ENCODE data around the gene TRAM2. TPM values are rescaled to one million over a fixed set of nuclear protein-coding genes. Genes with fewer than 3 reads are reported as not detected.

Gene TRAM2
- total and polyA plus RNA-seq, 2 of the 4 experiments (the other 2 are of a cell fraction), result 77.2 to 95.7 TPM

GRCh38 chr6:52587001-52587400, 10.1 kb upstream of the TRAM2 start:
- no peak overlapping the region for H3K4me3 ChIP-seq (ENCODE audit: insufficient read depth, low read depth, low read length)
- no peak overlapping the region for H3K9ac ChIP-seq (ENCODE audit: low read depth, low read length)
- no peak overlapping the region for H4K91ac ChIP-seq (ENCODE audit: insufficient read depth, low read depth, low read length)
- no TSS peak for BruUV-seq (replicated peaks)
- H3K4me2 ChIP-seq (ENCODE audit: low read depth, low read length), result no peak overlapping the region
- no peak overlapping the region for H3K23ac ChIP-seq (ENCODE audit: low read depth, low read length)
- no peaks in the 10 kb centered on the region for H4K20me1 ChIP-seq (ENCODE audit: insufficient read depth, low read length)
- no peak overlapping the region for H2BK5ac ChIP-seq (ENCODE audit: low read depth, low read length, poor library complexity, severe bottlenecking)
- no peaks in the 10 kb centered on the region; a peak in 1 of 4 replicates for H3K79me1 ChIP-seq (ENCODE audit: low read depth in 1 of 2, low read length in 2 of 2)
- in situ Hi-C loops (cut with MboI; ENCODE audit: low sequenced_read_pairs), result no loop called here
- no peak overlapping the region for H4K5ac ChIP-seq (ENCODE audit: low read depth, low read length)
- ChIA-PET CTCF (no interaction called here), POLR2A (ENCODE audit: unreplicated experiment) (no interaction called here)
- DNase-seq, result no peak
- no peak for ATAC-seq (ENCODE audit: low read depth)
- no peak overlapping the region for H4K8ac ChIP-seq (ENCODE audit: low read depth in 2 of 2, low read length in 2 of 2)
- no peak for TF ChIP-seq POLR2A (IDR thresholded peaks at IDR 0.05; ENCODE audit: low read depth, low read length)
- no peak for TF ChIP-seq CEBPB (IDR thresholded peaks at IDR 0.05; ENCODE audit: low read depth, low read length)
- TF ChIP-seq SMC3 (IDR thresholded peaks at IDR 0.05; ENCODE audit: low read depth, low read length), result no peak
- TF ChIP-seq RAD21 (IDR thresholded peaks at IDR 0.05; ENCODE audit: low read length), result no peak
- TF ChIP-seq ELK1 (IDR thresholded peaks at IDR 0.05; ENCODE audit: borderline replicate concordance, low read depth, low read length), result no peak
- TF ChIP-seq CHD1 (IDR thresholded peaks at IDR 0.05; ENCODE audit: low read depth, low read length), result no peak
- TF ChIP-seq RFX5 (IDR thresholded peaks at IDR 0.05; ENCODE audit: low read depth, low read length), result no peak
- TF ChIP-seq FOS (IDR thresholded peaks at IDR 0.05; ENCODE audit: low read depth, low read length), result no peak
- no peak for TF ChIP-seq CTCF (conservative IDR thresholded peaks at IDR 0.05; ENCODE audit: low read depth, low read length)
- no peak for TF ChIP-seq BHLHE40 (IDR thresholded peaks at IDR 0.05; ENCODE audit: low read depth, low read length)
- TF ChIP-seq RCOR1 (IDR thresholded peaks at IDR 0.05; ENCODE audit: insufficient replicate concordance, low read length), result no peak
- TF ChIP-seq MAFK (IDR thresholded peaks at IDR 0.05; ENCODE audit: low read depth, low read length), result no peak
- no peak for TF ChIP-seq MXI1 (IDR thresholded peaks at IDR 0.05; ENCODE audit: borderline replicate concordance, low read depth, low read length)
- no peak for TF ChIP-seq NFE2L2 (IDR thresholded peaks at IDR 0.05; ENCODE audit: low read depth, low read length)
- no peak for TF ChIP-seq USF2 (IDR thresholded peaks at IDR 0.05; ENCODE audit: low read depth, low read length)
- TF ChIP-seq MAZ (IDR thresholded peaks at IDR 0.05; ENCODE audit: borderline replicate concordance, low read depth, low read length), result no peak
- no peak overlapping the region for H2BK120ac ChIP-seq (ENCODE audit: low read depth, low read length)
- no peak overlapping the region for H3K14ac ChIP-seq (replicated peaks; ENCODE audit: low read depth, low read length)
- intact Hi-C loops (cut with micrococcal nuclease), result no loop called here
- H3K56ac ChIP-seq (ENCODE audit: extremely low read depth, insufficient read depth, low read length), result no peak overlapping the region
- H2BK20ac ChIP-seq (ENCODE audit: low read depth, low read length), result no peak overlapping the region
- no peak overlapping the region for H3K27ac ChIP-seq (ENCODE audit: insufficient read depth, low read length)
- H3K36me3 ChIP-seq (ENCODE audit: control insufficient read depth, insufficient read depth, low read length), result peaks cover 2% of the 10 kb centered on the region; the same call in 1 of the 2 replicates
- H3K27me3 ChIP-seq (ENCODE audit: control insufficient read depth, insufficient read depth, low read length), result no peaks in the 10 kb centered on the region
- WGBS, 2 experiments (ENCODE audit: extremely low coverage in 2 of 2, insufficient read length in 1 of 2), result 85% methylated on average over 2 of the region's 3 CpGs; no CpG with 5 or more reads in 1 of the 2 experiments
- no peak overlapping the region for H2AK9ac ChIP-seq (replicated peaks; ENCODE audit: low read depth, low read length, poor library complexity)
- no peak overlapping the region for H2AFZ ChIP-seq (replicated peaks; ENCODE audit: low read length, poor library complexity)
- peaks cover 21% of the 10 kb centered on the region for H3K9me1 ChIP-seq (ENCODE audit: insufficient read depth, low read length)
- peaks cover 21% of the 10 kb centered on the region for H3K4me1 ChIP-seq (ENCODE audit: control insufficient read depth, insufficient read depth, low read length)
- no peaks in the 10 kb centered on the region for H3K9me3 ChIP-seq (ENCODE audit: control insufficient read depth, insufficient read depth, low read length)
- dilution Hi-C loops (cut with HindIII; ENCODE audit: low sequenced_read_pairs, unreplicated experiment), result no loop called here
- H2AK5ac ChIP-seq (ENCODE audit: low read depth, low read length), result peak overlapping the region; percentile 38; the same call in 1 of the 2 replicates
- H2BK15ac ChIP-seq (ENCODE audit: low read depth, low read length), result no peak overlapping the region
- H3K18ac ChIP-seq (ENCODE audit: low read depth, low read length), result no peak overlapping the region
- H3K4ac ChIP-seq (ENCODE audit: low read depth, low read length), result no peak overlapping the region; the same call in 1 of the 2 replicates

Data from IMR-90 (cell line).